HG02973 (cell line): Measurements from ENCODE around the gene GATC.

ENCODE experiments used
- ATAC-seq: cut with Tn5 transposase; IDR thresholded peaks from one replicate; pipeline ENCODE4 v1.9.1; 2021; ENCODE audit warnings: moderate library complexity; ENCODE audit not compliant: unreplicated experiment

The GATC gene

DNA sequence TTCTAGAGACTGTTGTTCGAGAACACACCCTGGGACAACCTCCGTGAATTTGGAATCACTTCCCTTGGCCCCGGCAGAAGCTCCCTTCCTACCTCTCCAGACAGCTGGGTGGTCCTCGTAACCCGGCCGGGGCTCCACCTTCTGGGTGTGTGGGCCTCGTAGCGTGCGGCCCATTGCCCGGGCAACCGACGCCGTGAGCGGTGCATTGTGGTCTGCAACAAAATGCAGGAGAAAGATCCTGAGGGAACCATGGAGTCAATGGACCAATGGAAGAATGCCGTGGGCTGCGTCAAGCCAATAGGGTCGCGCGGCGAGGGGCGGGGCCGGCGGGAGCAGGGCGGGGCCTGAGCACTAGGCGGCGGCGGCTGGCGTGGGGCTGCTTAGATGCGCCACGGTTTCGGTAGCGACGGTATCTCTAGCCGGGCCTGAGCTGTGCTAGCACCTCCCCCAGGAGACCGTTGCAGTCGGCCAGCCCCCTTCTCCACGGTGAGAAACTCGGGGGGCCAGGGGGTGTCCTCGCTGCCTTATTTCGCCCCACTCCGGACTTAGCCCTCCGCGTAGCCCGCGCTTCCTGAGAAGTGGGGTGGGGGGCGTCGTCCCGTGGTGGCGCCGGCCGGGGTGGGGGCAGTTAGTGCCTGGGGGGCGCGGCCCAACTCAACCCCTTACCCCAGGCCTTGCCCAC lies 49.6 kb downstream of the GATC start, which contains the start of gene DYNLL1:
Gene DYNLL1, plus strand, starts transcription at position 383 of the 682 bp plus-strand sequence. CDS start 309 bp downstream, outside the sequence.
- ATAC-seq: peak; percentile 87

DNA sequence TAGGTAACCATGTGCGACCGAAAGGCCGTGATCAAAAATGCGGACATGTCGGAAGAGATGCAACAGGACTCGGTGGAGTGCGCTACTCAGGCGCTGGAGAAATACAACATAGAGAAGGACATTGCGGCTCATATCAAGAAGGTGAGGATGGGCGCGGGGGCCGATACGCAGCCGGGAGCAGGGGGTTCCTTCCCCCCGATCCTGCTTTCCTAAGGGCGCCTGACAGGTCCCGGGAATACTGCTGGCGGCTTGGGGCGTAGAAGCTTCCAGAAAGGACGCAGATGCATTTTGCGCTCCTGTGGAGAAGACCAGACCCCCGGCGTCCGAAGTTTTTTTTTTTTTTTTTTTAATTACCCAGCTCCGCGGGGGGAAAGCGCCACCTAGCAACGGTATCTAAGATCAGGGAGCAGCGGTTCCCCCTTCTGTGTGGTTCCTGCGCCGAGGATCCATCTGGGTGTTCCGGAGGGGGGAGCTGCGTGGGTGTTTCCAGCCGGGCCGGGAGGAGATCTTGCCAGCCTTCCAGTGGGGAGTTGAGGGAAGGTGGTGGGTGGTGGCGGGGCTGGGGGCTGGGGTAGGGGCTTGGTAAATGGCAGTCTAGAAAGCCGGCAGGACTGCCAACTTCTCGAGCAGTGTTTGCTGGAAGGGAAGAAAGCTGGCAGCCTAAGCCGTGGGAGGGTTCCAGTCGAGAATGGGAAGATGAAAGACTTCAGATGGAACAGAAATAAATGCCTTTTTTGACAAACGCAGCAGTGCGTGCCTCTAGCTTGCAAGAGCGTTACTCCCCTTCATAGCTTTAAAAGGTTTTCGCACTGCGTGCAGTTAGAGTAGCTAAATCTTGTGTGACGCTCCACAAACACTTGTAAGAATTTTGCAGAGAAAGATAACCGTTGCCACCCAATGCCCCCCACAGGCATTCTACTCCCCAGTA lies 50.4 kb downstream of the GATC start:
- peak; percentile 5 for ATAC-seq

DNA sequence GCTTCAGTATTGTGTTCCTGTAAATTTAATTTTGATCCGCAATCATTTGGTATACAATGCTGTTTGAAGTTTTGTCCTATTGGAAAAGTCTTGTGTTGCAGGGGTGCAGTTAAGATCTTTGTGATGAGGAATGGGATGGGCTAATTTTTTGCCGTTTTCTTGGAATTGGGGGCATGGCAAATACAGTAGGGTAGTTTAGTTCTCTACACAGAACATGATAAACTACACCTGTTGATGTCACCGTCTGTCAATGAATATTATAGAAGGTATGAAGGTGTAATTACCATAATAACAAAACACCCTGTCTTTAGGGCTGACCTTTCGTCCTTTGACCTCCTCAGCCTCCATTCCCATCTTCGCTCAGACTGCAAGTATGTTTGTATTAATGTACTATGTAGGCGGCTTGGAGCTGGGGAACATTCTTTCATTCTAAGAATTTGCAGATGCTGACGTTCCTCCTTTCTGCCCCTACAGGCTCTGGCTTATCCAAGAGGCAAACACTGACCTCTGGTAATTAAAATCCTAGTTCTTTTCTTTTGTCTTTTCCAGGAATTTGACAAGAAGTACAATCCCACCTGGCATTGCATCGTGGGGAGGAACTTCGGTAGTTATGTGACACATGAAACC lies 51.4 kb downstream of the GATC start:
- no peak for ATAC-seq

DNA sequence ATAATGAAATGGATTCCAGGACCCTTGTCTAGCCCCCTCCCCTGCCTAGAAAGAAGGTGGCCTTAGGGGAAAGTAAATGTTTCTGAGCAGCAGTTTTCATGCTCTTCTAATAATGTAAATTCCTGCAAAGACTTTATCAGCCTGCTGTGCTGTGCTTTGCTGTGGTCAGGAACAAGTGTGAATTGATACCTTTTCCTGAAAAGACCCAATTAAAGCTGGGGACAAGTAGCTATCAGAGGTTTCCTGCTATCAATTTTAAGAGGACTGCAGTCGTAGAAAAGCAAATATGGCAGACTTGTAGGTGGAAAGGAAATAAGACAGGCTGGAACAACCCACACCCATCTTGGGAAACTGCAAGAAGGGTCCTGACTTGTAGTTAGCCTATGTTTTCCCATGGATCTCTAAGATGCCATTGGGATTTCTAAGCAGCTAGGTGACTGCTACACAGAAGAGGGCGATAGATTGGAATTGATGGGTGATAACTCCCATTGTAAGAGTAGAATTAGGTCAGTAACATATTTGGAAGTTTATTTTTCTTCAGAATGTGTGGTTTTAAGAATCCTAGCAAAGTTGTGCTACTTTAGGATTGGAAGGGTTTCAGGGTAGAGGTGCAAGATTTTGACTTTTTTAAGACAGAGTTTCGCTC lies 52.7 kb downstream of the GATC start:
- ATAC-seq: no peak

DNA sequence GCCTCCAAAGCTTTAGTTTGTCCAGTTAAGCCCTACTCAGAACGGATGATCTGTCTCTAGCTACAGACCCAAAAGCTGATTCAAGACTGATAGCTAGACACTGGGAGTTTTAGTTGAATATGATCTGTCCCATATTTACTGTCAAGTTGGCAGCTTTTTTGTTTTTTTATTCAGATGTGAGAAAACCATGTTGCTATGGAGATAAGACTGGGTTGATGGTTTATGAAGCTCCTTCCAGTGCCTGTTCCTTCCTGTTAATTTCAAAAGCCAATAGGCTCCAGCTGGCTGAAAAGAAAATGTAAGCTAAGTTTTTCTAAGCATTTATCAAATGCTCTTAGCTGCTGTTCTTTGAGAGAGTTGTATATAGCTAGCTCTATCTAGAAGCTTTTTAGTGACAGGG lies 54.3 kb downstream of the GATC start:
- no peak for ATAC-seq

DNA sequence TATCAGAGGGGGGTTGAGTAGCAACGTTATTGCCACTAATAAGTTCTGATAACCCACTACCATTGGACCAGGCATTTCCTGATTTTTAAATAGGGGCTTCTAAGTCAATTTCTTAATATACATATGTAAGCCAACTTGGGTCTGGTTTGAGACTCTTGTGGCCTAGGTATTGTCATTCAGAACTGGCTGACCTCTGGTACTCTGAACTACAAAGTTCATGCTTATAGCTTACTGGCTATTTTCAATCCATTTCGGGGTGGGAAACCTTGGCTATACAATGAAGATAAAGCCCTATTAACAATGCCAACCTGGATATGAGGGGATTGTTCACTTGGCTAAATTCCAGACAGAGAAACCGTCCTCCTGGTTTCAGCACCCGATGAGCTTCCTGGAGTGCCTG lies 58.3 kb downstream of the GATC start:
- no peak for ATAC-seq

DNA sequence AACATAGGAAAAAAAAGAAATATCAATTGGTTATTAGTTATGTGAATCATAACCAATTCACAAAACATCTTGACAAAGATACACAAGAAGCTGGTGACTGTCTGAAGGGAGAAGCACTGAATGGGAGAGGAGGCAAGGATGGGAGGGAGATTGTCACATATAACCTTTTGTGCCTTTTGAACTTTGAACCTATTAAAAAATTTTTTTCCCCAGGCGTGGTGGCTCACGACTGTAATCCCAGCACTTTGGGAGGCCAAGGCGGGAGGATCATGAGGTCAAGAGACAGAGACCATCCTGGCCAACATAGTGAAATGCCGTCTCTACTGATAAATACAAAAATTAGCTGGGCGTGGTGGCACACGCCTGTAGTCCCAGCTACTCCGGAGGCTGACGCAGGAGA lies 62.3 kb downstream of the GATC start:
- no peak for ATAC-seq
